Measurements from ENCODE around the gene TMEM106C.
A peak's percentile ranks its signal among the peaks of the same experiment; 100 is the strongest.

Gene TMEM106C

DNA sequence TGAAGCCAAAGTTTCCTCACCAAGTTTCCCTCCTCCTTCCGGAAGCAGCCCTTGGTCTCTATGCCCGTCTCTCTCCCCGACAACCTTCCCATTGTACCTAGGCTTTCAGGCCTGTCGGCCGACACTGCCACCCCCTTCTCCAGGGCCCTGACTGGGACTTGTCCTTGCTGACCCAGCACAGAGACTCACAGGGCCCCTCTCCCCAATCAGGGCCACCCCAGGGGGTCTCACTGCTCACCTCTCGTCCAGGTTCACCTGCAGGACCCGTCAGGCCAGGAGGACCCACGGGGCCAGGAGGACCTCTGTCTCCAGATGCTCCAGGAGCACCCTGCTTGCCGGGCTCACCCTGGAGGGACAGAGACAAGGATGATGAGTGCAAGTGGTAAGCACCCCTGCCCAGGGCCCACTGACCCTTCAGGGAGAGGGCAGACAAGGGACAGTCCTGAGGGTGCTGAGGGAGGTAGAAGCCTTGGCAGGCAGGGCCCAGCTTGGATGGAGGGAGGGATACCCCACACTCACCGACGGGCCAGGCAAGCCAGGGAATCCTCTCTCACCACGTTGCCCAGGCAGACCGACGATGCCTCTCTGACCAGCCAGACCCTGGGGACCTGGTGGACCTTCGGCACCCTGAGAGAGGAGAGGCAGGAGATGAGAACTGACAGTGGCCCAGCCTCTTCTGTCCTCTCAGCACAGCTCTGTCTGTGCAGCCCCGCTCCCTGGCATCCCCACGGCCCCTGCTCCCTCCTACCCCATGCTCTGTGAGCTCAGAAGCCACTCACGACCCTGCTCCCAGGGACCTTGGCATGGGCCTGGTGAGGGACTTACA, 14.6 kb downstream of the TMEM106C start:
- intact Hi-C loops (cut with DNase I): no loop called here
- no peak for DNase-seq

DNA sequence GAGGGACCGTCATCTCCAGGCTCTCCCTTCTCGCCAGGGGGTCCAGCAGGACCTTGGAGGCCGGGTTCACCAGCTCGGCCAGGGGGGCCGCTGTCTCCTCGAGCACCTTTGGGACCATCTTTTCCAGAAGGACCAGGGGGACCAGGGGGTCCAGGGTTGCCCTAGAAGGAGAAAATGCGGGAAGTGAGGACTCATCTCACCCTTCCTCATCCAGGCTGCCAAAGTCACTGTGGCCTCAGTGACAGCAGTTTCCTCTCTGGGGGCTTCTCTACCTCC, 15.1 kb downstream of the TMEM106C start:
- DNase-seq: no peak
- intact Hi-C loops (cut with DNase I): no loop called here

DNA sequence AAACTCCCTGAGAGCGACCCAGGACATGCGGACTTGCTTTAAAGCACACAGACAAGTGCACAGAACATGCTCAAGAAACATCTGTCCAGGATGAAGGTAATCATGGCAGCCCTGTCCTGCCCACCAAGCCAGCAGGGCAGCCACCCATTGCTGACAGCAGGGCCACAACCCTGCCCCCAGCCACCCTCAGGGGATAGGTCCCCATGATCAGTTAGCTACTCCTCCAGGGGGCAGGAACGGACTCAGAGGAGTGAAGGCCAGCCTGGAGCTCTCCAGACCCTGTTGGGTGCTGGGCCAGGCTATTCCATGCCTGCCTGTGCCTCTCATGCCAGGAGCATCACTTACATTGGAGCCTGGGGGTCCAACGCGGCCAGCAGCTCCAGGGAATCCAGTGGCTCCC, 15.8 kb downstream of the TMEM106C start:
- DNase-seq: no peak
- intact Hi-C loops (cut with DNase I): no loop called here

DNA sequence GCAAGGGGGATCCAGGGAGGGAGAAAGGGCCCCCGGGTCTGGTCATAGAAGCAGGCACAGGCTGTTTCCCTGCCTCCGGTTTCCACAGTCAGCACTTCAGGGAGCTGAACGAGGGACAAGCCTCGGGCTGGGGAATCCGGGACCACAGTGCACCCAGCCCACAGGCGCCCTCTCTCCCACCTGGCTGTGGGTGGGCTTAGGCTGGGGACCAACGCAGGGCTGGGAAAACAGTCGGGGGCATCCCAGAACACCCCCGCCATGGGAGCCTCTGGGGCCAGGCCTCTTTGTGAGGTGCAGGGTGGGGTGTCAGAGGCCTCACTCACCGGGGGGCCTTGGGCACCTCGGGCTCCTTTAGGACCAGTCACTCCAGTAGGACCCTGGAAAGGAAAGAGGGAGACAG, 16.3 kb downstream of the TMEM106C start:
- intact Hi-C loops (cut with DNase I): no loop called here
- DNase-seq: no peak

DNA sequence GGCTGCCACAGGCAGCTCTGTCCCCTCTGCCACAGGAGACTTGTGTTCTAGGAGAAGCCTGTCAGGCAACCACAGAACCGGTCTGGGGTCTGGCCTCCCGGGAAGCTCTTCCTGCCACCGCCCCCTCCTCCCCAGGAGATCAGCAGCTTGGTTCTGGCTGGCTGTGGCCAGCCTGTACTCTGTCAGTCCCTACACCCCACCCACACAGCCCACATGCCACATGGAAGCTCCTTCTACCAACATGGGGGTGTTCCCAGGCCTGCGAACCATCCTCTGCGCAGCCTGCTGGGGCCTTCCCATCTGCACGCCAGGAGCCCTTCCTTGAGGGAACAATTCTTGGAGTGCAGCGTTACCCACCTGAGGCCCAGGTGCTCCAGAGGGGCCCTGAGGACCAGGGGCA, 16.8 kb downstream of the TMEM106C start:
- intact Hi-C loops (cut with DNase I): no loop called here
- DNase-seq: peak in 6 of 10 donors; percentile 35 to 91 (median 74)

DNA sequence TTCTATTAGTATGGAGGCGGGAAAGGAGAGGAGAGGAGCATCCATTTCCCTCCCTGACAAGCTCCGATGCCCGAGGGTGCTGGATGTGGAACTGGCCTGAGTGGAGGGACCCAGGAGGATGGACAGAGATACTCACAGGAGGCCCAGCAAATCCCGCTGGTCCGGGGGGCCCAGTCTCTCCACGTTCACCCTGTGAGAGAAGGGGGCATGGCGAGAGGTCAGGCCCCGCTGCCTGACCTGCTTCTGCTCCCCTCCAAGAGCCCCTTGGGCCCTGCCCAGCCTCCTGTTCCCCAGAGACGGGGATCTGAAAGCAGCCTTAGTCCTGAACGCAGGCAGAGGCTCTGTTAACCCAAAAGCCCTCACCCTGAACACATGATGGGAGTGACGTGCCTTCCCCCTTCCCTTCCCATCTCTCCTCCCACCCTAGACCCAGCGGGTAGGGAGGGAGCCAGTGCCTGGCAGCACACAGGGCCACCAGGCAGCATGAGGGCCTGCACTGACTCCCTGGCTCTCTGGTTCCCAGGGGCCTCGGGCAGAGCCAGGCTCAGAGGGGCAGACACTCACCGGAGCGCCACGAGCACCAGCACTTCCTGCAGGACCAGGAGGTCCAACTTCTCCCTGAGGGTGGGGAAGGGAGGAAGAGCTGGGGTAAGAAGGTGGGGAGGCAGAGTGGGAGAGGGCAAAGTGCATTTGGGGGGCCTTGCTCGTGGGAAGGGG, 17.5 kb downstream of the TMEM106C start:
- intact Hi-C loops (cut with DNase I): no loop called here
- no peak for DNase-seq

DNA sequence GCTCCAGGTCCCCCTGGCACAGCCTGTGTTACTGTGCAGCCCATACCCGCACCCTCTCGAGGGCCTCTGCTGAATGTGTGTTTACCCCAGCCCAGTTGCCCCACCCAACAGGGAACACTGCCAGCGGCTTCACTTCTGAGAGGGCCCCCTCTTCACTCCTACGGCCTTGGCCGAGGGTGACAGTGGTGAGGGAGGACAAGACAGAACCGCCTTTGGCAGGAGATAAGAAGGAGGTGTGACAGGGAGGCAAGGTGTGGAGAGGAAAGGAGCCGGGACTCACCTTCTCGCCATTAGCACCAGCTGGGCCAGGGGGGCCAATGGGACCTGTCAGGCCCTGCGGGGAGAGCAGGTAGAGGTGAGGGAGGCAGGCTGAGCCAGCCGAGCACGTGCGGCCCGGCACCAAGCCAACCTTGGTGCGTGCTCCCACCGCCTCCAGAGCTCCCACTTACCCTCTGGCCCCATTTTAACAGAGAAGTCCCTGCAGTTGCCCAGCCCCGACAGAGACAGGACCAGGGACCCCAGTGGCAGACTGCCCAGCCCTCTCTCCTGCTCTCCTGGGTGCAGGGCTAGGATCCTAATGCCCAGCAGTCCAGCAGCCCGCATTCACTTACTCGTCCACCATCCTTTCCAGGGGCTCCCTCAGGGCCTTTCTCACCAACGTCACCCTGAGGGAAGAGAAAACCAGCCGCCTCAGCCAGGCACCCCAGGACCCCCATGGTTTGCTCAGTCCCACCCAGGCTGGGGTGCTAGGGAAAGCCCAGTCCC, 18.3 kb downstream of the TMEM106C start:
- DNase-seq: no peak
- intact Hi-C loops (cut with DNase I): no loop called here

DNA sequence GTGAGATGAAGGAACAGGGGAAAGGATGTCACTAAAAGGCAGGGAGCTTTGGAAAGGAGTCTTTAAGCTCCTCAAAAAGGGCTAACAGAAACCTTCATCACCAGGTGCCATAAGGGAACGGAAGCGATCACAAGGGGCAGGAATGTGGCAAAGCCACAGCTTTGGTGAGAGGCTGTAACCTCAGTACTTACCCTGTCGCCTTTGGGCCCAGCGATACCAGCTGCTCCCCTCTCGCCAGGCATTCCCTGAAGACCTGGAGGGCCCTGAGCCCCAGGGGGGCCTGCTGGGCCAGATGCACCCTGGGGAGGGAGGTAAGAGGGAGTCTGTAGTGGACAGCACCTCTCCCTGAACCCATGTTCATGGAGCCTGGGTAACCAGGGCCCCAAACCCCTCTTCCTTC, 18.9 kb downstream of the TMEM106C start:
- DNase-seq: no peak
- intact Hi-C loops (cut with DNase I): no loop called here

DNA sequence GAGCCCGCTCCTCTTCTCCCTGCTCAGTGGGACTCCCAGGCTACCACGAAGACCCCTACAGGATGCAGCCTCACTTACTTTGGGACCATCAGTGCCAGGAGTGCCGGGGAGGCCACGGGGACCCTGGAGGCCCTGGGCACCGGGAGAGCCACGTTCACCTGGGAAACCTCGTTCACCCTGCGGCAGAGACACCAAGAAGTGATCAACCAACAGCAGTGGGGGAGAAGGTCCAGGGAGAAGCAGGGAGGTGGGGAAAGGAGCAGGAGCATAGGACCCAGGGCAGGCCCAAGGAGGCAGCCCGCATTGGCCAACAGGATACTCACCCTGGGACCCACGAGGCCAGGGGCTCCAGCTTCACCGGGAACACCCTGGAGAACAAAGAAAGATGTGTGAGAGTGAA, 19.4 kb downstream of the TMEM106C start:
- DNase-seq: no peak
- intact Hi-C loops (cut with DNase I): no loop called here

DNA sequence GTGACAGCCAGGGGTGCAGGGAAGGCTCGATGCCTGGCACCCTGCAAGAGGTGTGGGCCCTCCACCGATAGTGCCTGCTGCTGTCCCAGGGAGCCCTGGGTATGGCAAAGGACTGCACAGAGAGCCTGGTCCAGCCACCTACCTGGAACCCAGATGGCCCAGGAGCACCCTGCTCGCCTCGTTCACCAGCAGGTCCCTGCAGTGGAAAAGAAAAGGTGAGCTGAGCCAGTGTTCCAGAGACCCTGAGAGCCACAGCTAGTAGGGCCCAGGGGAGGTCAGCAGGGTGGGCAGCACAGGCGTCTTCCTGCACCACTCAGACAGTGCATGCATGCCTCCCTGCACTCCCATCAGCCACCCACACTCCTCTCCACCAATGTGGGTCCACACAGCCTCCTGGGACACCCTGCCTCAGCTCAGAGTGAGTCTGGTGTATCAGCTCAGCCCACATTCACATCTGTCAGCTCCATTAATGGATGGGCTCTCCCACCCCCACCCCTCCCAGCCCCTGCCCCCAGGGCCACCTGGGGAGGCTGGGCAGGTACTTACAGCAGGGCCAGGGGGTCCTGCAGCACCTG, 20.2 kb downstream of the TMEM106C start:
- no peak for DNase-seq
- intact Hi-C loops (cut with DNase I): no loop called here

DNA sequence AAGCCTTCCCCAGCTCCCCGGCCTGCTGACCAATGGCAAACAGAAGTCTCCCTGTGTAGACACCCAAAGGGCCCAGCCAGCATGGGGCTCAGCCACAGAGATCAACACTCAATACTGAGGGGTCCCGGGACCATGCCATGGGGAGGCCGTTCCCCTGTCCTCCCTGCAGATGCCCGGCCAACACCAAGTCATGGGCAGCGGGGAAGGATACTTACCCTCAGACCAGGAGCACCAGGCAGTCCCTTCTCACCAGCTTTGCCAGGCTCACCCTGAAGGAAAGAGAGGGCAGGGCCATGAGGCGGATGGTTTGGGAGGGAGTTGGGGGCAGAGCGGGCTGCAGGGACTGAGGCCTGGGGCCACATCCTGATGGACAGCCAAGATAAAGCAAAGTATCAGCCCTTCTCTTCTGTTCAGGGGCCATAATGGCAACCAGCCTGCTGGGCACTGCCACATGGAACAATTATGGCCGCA, 21.0 kb downstream of the TMEM106C start:
- intact Hi-C loops (cut with DNase I): no loop called here
- DNase-seq: peak in 1 of 10 donors; percentile 48

DNA sequence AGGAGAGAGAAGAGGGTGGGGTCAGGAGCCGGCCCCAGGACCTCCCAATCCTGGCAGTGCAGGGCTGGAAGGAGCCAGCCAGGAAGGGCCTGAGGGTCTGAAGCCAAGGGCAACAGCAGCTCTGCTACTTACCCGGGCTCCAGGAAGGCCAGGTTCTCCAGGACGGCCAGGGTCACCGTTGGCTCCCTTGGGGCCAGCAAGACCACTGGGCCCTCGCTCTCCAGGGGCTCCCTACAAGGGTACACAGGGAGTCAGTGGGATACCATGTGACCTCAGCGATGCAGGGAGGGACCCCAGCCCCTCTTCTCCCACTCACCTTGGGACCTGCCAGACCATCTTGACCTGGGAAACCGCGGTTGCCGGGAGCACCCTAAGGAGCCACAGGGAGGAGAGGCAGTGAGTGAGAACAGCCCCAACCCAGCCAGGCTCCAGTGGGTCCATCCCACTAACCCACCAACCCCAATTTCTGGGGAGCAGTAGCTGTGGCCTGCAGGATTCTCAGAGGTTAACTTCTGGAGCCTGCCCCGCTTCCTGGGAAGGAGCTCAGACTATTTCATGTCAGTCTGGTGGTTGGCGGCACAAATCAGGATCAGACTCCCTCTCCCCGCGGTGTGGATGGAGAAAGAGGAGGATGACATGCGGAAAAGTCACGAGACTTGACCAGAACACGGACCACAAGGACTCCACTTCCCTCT, 22.3 kb downstream of the TMEM106C start:
- intact Hi-C loops (cut with DNase I): no loop called here

DNA sequence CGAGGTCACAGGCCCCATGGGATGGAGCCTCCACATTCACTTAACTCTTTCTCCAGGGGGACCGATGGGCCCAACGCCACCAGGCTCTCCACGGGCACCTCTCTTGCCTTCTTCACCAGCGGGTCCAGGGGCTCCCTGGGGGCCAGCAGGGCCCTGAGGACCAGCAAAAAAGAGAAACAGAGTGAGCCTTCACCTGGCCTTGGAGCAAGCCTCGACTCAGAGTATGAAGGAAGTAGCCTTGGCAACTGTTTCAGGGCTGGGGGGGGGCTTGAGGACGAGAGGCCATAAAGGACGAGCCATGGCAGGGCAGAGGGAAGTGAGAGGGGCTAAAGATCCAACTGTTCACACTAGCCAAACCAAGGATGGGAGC, 22.9 kb downstream of the TMEM106C start:
- intact Hi-C loops (cut with DNase I): no loop called here
- no peak for DNase-seq

More for the DNA sequence above, 22.3 kb downstream of the TMEM106C start:
- peak in 1 of 10 donors; percentile 78 for DNase-seq

DNA sequence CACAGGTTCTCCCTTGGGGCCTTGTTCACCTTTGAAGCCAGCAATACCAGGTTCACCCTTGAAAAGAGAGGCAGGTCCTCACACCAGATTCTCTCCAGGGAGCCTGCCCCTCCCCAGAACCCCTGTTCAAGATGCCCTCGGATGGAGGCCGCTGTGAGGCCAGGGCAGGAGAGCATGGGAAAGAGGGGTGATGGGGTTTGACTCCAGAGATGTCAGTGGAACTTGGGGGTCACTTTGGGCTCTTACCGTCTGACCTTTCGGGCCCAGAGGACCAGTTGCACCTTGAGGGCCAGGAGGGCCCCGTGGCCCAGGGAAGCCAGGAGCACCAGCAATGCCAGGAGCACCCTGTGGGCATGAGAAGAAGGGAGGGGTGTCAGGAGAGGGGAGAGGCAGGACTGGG, 23.4 kb downstream of the TMEM106C start:
- DNase-seq: peak in 2 of 10 donors; percentile 11 to 45

DNA sequence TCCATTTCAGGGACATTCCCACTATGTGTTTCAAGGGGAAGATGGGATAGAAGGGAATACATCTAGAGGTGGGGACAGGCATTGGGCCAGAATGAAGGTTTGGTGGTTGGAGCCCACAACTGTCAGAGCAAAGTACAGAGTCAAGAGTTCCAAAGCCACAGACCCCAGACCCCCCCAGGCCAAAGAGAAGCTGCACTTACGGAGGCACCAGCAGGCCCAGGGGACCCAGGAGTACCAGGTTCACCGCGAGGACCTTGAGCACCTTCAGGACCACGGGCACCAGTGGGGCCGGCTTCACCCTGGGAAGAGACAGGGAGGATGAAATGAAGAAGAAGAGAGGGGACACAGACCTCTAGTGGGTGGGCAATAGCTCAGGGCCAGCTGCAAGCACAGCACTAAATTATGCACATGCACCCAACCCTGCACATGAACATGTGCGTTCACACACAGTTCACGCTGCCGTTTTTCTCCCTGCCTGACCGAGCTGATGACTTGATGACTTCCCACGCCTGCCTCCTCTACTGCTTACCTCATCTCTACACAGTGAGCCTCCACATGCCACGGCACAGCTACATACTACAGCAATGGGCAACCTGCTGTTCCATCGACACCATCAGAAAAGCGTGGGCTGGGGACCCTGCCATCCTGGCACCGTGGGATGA, 24.1 kb downstream of the TMEM106C start:
- intact Hi-C loops (cut with DNase I): no loop called here
- DNase-seq: peak in 2 of 10 donors; percentile 57 to 84

More for the DNA sequence above, 23.4 kb downstream of the TMEM106C start:
- intact Hi-C loops (cut with DNase I): no loop called here

DNA sequence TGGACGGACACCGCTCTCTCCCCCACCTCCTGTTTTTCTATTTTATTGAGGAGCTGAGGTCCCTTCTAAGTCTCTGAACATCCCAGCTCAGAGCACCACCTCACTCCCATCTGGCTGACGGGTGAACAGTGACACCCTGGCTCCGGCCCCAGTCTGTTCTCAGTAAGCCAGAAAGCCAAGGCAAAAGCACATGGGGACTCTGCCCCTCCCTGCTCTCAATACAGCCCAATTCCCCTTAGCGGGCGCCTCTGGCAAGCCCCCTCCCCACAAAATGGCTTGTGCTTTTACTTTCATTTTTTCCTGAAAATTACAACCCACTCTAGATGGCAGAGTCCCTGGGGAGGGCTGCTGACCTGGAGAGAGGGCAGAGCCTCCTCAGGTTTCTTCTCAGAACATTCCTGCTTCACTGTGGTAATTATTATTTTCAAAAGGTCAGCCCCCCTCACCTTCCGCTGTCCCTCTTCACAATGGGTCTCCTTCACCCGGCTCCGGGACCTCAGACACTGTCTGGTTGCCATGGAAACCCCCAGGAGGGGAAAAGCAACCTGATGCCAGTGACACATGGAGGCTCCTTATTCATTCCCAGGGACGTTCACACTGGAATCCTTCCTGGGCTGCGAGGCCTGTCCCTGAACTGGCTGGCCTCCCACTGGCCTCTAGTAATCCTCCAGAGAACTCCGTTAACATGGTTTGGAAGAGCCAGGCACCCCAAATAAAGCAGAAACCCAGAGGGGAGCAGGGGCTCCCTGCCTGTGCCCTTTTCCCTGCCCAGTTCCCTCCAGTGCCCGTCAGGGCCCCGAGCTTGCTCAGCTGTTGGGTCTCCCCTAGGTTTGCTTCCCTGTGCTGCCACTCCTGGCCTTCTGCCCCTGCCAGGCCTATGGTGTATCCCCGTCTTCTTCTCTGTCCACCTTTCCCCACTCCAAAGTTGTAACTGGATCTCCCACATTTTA, 25.0 kb downstream of the TMEM106C start:
- intact Hi-C loops (cut with DNase I): no loop called here
- DNase-seq: peak in 1 of 10 donors; percentile 48

DNA sequence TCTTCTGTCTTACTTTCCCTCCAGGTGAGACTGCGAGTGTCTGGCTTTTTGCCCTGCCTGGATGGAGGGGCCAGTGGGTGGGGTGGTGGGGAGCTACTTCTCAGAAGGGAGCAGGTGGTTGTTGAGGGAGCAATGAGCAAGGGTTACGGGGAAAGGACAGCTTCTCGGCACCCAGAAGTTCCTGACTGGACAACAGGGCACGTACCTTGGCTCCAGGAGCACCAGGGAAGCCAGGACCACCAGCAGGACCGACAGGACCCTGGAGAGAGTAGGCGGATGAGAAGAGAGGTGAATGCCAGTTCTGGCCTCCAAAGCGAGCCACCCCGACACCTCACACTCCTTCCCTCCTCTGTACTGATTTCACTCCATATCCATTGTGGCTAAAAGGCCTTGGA, 25.6 kb downstream of the TMEM106C start:
- no peak for DNase-seq
- intact Hi-C loops (cut with DNase I): no loop called here

DNA sequence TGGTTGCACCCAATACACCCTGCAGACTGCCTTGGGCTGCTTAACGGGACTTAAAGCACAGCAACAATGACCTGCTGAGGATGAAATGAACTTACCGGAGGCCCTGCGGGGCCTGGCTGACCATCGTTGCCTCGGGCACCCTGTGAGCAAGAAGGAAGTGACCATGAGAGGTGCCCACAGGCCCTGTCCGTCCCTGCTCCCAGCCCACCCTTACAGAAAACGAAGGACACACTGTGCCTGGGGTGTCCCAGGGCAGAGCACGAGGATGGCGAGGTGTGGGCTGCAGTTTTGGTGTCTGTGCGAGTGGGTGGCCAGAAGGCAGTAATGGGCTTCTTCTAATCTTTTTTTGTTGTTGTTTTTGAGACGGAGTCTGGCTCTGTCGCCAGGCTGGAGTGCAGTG, 26.3 kb downstream of the TMEM106C start:
- peak in 1 of 10 donors; percentile 43 for DNase-seq
- intact Hi-C loops (cut with DNase I): no loop called here

All from posterior cingulate gyrus (tissue), 11 donors.